ENCODE measurements around the gene CLCF1.

CLCF1 gene

DNA sequence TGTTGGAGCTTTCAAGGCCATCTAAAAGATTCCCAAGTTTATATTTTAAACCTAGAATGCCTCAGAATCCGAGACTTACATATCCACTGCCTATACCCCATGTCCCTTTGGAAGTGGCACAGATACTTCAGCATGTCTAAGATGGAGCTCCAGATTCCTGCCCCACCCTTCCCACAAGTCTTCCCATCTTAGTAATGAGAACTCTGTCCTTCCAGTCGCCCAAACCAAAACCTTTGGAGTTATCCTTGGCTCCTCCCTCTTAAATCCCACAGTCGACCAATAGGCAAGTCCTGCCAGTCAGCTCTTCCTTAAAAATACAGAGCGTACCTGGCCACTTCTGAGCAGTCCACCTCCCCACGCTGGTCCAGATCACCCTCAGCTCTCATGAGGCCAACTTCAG lies 24.4 kb downstream of the CLCF1 start:
- H3K4me3 ChIP-seq (ENCODE audit: low read length): no peak overlapping the region
- DNase-seq (ENCODE audit: low read depth): no peak
- no peak for TF ChIP-seq CTCF (IDR thresholded peaks at IDR 0.05; ENCODE audit: insufficient read depth, low read depth, low read length, missing control alignments)

DNA sequence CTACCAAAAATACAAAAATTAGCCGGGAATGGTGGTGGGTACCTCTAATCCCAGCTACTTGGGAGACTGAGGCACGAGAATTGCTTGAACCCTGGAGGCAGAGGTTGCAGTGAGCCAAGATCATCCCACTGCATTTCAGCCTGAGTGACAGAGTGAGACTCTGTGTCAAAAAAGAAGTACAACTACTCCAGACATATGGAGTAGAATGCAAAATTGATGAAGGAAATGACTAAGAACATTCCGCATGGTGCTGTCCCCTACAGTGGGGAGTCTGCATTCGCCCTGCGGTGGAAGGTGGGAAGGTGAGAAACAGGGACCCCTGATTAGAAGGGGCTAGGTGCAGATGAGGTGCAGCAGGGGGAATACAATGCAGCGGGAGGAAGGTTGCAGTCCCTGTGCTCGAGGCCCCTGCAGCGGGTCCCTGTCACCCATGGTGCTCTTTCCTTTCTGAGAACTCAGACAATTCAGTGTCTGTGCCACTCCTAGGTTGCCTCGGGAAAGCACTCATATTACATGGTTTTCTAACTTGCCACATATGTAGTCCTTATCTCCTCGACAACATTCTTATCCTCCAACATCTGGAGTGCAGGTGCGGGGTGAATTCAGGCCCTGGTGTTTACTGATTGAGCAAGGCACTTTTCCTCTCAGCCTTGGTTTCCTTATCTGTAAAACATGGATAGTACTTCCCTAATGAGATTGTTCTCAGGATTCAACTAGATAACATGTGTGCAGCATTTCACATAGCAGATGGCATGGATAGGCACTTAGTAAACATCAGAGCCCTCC lies 25.2 kb downstream of the CLCF1 start:
- TF ChIP-seq CTCF (IDR thresholded peaks at IDR 0.05; ENCODE audit: insufficient read depth, low read depth, low read length, missing control alignments): no peak
- no peak for DNase-seq (ENCODE audit: low read depth)
- no peak overlapping the region for H3K4me3 ChIP-seq (ENCODE audit: low read length)

DNA sequence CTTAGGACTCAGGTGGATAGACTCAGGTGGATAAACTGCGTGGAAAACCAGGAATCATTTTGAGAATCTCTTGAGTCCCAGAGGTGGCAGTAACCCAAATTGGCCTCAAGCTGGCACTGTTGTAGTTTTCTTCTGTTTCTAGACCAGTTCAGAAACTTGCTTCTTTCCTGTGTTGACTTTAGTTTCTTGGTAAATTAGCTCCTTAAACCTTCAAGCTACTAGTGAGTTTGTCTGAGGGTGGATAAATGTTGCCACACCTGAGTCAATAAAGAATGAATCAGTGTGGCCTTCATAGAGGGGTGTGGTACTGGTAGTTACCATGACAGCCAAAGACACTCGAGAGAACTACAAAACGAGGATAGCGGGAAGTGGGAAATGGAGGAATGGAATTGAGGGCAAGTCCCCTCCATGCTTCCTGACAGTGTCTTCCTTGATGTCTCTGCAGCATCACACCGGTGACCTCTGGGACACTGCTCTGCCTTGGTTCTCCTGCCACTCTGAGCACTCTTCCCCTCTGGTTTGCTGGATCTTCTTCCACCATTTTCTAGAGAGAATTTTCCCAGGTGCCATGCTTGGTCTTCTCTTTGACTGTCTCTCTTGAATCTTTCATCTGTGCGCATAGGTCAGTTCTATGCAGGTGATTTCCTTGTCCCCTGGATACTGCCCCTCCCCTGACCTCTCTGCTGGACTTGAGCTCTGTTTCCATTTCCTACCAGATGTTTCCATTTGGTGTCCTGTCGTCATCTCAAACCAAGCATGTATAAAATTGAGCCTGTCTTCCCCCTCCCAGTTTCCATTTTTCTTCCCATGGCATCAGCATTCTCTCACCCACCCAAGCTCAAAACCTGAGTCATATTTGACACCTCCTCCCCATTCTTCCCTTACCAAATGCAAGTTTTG lies 27.2 kb downstream of the CLCF1 start:
- no peak overlapping the region for H3K4me3 ChIP-seq (ENCODE audit: low read length)
- DNase-seq (ENCODE audit: low read depth): peak; percentile 96
- peak; percentile 98 for TF ChIP-seq CTCF (IDR thresholded peaks at IDR 0.05; ENCODE audit: insufficient read depth, low read depth, low read length, missing control alignments)

DNA sequence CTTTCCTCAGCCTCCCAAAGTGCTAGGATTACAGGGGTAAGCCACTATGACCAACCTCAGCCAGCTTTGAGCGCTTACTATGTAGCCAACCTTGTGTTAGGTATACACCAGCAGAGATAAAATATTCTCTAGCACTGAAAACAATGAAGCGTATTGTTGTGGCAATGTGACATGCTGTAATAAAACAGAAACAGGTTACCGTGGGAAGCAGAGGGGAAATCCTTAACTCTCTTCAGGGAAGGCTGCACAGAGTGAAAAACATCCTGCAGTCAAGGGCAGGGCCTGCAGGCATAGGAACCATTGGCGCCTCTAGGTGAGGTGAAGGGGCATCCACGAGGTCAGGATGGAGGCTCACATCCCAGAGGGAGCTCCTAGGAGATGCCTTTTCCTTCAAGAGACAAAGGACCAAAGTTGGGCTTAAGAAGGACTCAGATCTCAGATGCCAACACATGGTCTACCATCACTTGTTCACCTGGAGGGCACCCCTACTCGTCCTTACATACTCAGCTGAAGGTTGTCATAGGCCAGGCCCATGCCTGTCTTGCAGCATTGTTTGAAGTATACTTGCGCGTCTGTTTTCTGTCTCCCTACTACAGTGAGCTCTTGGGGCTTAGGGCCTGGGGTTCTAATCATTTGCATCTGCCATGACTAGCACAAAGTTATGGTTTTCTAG lies 28.0 kb downstream of the CLCF1 start:
- TF ChIP-seq CTCF (IDR thresholded peaks at IDR 0.05; ENCODE audit: insufficient read depth, low read depth, low read length, missing control alignments): no peak
- no peak overlapping the region for H3K4me3 ChIP-seq (ENCODE audit: low read length)
- DNase-seq (ENCODE audit: low read depth): no peak

- TF ChIP-seq CTCF (IDR thresholded peaks at IDR 0.05; ENCODE audit: insufficient read depth, low read depth, low read length, missing control alignments): no peak
- H3K4me3 ChIP-seq (ENCODE audit: low read length): no peak overlapping the region
- no peak for DNase-seq (ENCODE audit: low read depth)
Measured at GRCh38 chr11:67344264-67344663, 29.1 kb downstream of the CLCF1 start.

DNA sequence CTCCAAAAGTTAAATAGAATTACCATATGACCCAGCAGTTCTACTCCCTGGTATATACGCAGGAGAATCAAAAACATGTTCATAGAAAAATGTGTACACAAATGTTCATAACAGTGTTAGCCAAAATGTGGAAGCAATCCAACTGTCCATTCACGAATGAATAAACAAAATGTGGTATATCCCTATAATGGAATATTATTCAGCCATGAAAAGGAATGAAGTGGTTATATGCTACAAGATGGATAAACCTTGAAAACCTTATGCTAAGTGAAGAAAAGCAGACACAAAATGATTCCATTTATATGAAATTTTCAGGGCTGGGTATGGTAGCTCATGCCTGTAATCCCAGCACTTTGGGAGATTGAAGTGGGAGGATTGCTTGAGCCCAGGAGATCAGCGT lies 36.1 kb downstream of the CLCF1 start:
- TF ChIP-seq CTCF (IDR thresholded peaks at IDR 0.05; ENCODE audit: insufficient read depth, low read depth, low read length, missing control alignments): no peak
- H3K4me3 ChIP-seq (ENCODE audit: low read length): no peak overlapping the region
- no peak for DNase-seq (ENCODE audit: low read depth)
